GM12892 (cell line): ENCODE results near the gene FABP3.

Source experiments
- POLR2A ChIP-seq: IDR thresholded peaks from 2 replicates; pipeline ENCODE4 v1.6.1; 2011; ENCODE audit warnings: low read depth, low read length, control low read depth
- TAF1 ChIP-seq: IDR thresholded peaks from 2 replicates; pipeline ENCODE4 v1.6.1; 2011; ENCODE audit warnings: low read depth, mild to moderate bottlenecking, control low read depth, low read length, borderline replicate concordance

- TF ChIP-seq POLR2A (no peak), TAF1 (no peak)
These were observed 43.3 kb upstream of the FABP3 start for GRCh38 chr1:31416101-31416736.
